Stimulated activated naive B cell treated with anti-CD40 and anti-IgM and Interleukin-4, amounts not matched to agents 10 μg/mL and 1 μg/mL and 100 μg/mL, for 72 hours (primary cell): ENCODE data around the gene CACTIN.
"Not testable (repeated sequence)": the region's sequence is repeated elsewhere in the genome, so short reads cannot be mapped to it uniquely, and the experiment has no call there.

Experiments
- ATAC-seq, 2 donors: fragments of 150-1000 bp; cut with Tn5 transposase; replicated peaks; 2 replicates each; pipeline ENCODE4 v1.10.0; 2021; ENCODE audit warnings: moderate library complexity in 1 of 2
- DNase-seq: peaks from one replicate; pipeline ENCODE4 v3.0.0; 2021
- H3K27ac Mint-ChIP-seq: one replicate; pipeline ENCODE4 v1.8.0; 2022; ENCODE audit warnings: mild to moderate bottlenecking, mixed read lengths
- H3K27me3 Mint-ChIP-seq, 2 donors: one replicate each; pipeline ENCODE4 v1.8.0; 2022; ENCODE audit warnings: mixed read lengths in 2 of 2
- H3K36me3 Mint-ChIP-seq, 2 donors: one replicate each; pipeline ENCODE4 v1.8.0; 2022; ENCODE audit warnings: mixed read lengths in 2 of 2, mild to moderate bottlenecking in 1 of 2
- H3K4me1 Mint-ChIP-seq, 2 donors: one replicate each; pipeline ENCODE4 v1.8.0; 2022; ENCODE audit warnings: mixed read lengths in 2 of 2, mild to moderate bottlenecking in 1 of 2
- H3K4me3 Mint-ChIP-seq, 2 donors: one replicate each; pipeline ENCODE4 v1.8.0; 2022; ENCODE audit warnings: mild to moderate bottlenecking in 2 of 2, mixed read lengths in 2 of 2, moderate library complexity in 1 of 2
- H3K9me3 Mint-ChIP-seq, 2 donors: one replicate each; pipeline ENCODE4 v1.8.0; 2022; ENCODE audit warnings: mixed read lengths in 2 of 2, mild to moderate bottlenecking in 1 of 2

The CACTIN gene

GRCh38 chr19:3576696-3577443 lies 49.7 kb downstream of the CACTIN start:
- peaks cover 15 to 25% of the 10 kb centered on the region in 2 donors for H3K4me1 Mint-ChIP-seq
- H3K27ac Mint-ChIP-seq: no peak overlapping the region
- DNase-seq: no peak
- H3K4me3 Mint-ChIP-seq: peak overlapping the region in 1 of 2 donors; percentile 62
- ATAC-seq: no peak
- peaks cover 0 to 2% of the 10 kb centered on the region in 2 donors for H3K9me3 Mint-ChIP-seq
- peaks cover 26 to 33% of the 10 kb centered on the region in 2 donors for H3K36me3 Mint-ChIP-seq
- H3K27me3 Mint-ChIP-seq: no peaks in the 10 kb centered on the region

- peaks cover 0 to 2% of the 10 kb centered on the region in 2 donors for H3K9me3 Mint-ChIP-seq
- peaks cover 26 to 33% of the 10 kb centered on the region in 2 donors for H3K36me3 Mint-ChIP-seq
- DNase-seq (no peak), ATAC-seq (no peak)
- H3K4me3 Mint-ChIP-seq: peak overlapping the region in 1 of 2 donors; percentile 62
- no peaks in the 10 kb centered on the region for H3K27me3 Mint-ChIP-seq
- H3K27ac Mint-ChIP-seq: no peak overlapping the region
- peaks cover 19 to 31% of the 10 kb centered on the region in 2 donors for H3K4me1 Mint-ChIP-seq
These were observed 50.5 kb downstream of the CACTIN start for GRCh38 chr19:3575949-3576673.

GRCh38 chr19:3575260-3575741 lies 51.3 kb downstream of the CACTIN start:
- Mint-ChIP-seq H3K36me3 (peaks cover 26 to 33% of the 10 kb centered on the region in 2 donors), H3K27ac (no peak overlapping the region), H3K9me3 (peaks cover 0 to 2% of the 10 kb centered on the region in 2 donors), H3K4me3 (no peak overlapping the region), H3K27me3 (no peaks in the 10 kb centered on the region), H3K4me1 (peaks cover 19 to 31% of the 10 kb centered on the region in 2 donors)
- ATAC-seq (no peak), DNase-seq (no peak)

DNA sequence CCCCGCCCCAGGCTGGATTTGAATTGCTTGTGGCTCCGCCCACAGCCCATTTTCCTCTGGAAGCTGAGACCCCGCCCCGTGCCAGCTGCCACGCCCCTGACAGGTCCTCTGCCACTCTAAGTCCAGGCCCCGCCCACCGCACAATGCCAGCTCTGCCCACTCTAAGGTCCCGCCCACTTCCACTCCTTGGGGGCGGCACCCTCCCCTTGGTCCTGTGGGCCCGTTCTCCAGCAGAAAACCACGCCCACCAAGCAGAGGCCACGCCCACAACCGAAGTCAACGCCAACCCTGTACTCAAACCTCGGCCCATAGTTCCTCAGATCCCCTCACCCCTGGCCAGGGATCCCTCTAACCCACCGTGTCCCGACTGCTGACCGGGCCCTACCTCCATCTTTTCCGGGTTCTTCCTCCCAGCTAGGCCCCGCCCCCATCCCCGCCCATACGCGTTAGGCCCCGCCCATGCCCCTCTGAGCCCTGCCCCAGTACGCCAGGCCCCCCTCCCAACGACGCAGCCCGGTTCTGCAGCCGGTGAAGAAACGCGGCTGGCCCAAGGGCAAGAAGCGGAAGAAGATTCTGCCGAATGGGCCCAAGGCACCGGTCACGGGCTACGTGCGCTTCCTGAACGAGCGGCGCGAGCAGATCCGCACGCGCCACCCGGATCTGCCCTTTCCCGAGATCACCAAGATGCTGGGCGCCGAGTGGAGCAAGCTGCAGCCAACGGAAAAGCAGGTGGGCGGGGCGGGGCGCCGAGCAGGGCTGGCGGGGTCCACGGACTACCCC lies 52.5 kb downstream of the CACTIN start:
- peak overlapping the region; percentile 76 for H3K27ac Mint-ChIP-seq
- H3K36me3 Mint-ChIP-seq: peaks cover 26 to 33% of the 10 kb centered on the region in 2 donors

DNA sequence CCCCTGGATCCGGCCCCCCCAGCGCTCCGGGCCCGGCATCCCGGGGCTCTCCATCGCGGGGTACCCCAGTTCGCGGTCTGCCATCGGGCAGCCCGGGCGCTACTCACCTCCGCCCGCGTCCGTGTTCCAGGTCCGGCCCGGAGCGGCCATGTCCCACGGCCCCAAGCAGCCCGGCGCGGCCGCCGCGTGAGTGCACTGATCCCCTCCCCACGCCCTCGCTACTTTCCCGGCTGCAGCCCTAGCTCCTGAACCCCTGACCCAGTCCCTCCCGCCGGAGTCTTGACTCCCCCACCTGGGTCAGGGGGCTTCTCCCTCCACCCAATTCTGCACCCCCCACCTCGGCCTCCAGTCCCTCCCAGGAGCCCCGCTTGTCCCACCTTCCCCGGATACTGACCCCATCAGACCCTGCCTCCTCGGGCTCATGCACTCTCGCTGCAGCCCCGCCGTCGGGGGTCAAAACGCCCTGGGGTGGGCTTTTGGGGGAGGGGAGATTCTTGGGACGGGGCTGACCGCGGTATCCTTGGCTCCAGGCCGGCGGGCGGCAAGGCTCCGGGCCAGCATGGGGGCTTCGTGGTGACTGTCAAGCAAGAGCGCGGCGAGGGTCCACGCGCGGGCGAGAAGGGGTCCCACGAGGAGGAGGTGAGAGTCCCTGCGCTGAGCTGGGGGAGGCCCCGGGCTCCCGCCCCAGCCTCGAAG lies 53.3 kb downstream of the CACTIN start:
- peaks cover 0 to 2% of the 10 kb centered on the region in 2 donors for H3K9me3 Mint-ChIP-seq
- H3K27me3 Mint-ChIP-seq: no peaks in the 10 kb centered on the region
- H3K4me1 Mint-ChIP-seq: peaks cover 21 to 31% of the 10 kb centered on the region in 2 donors
- H3K36me3 Mint-ChIP-seq: peaks cover 21 to 27% of the 10 kb centered on the region in 2 donors
- peak overlapping the region; percentile 83 to 85 for H3K4me3 Mint-ChIP-seq
- DNase-seq (no peak), ATAC-seq (peak; percentile 21 to 38)
- H3K27ac Mint-ChIP-seq: peak overlapping the region; percentile 76

More for the DNA sequence above, 52.5 kb downstream of the CACTIN start:
- H3K27me3 Mint-ChIP-seq: no peaks in the 10 kb centered on the region
- peak overlapping the region; percentile 83 to 85 for H3K4me3 Mint-ChIP-seq
- H3K9me3 Mint-ChIP-seq: peaks cover 0 to 2% of the 10 kb centered on the region in 2 donors
- peaks cover 19 to 31% of the 10 kb centered on the region in 2 donors for H3K4me1 Mint-ChIP-seq
- ATAC-seq: peak; percentile 28 to 49
- DNase-seq: peak; percentile 87

DNA sequence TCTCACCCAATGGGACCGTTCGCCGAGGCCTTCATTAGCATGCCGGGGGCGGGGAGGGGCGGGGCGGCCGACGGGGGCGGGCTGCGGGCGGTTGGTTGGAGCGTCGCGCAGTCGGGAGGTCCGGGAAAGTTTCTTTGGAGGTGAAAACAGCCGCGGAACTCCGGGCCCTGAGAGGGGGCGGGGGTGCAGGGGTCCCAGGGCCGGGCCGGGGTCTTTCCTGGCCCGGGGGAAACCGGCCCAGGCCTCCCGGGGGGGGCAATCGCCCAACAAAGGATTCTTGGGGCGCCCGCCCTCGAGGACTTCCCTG lies 53.8 kb downstream of the CACTIN start, which contains the start of gene HMG20B:
HMG20B (plus strand) TSS at position 90 of the 307 bp plus-strand sequence. CDS start 366 bp downstream, outside the sequence.
- peaks cover 21 to 31% of the 10 kb centered on the region in 2 donors for H3K4me1 Mint-ChIP-seq
- H3K36me3 Mint-ChIP-seq: peaks cover 21 to 27% of the 10 kb centered on the region in 2 donors
- no peaks in the 10 kb centered on the region for H3K27me3 Mint-ChIP-seq
- peak in 1 of 2 donors; percentile 0 for ATAC-seq
- peaks cover 0 to 2% of the 10 kb centered on the region in 2 donors for H3K9me3 Mint-ChIP-seq
- H3K4me3 Mint-ChIP-seq: peak within 1 kb of the TSS; percentile 83 to 85
- peak within 1 kb of the TSS; percentile 81 for H3K27ac Mint-ChIP-seq
- DNase-seq: peak; percentile 27

- Mint-ChIP-seq H3K9me3 (peaks cover 0 to 2% of the 10 kb centered on the region in 2 donors), H3K4me3 (peak overlapping the region; percentile 80 to 85), H3K27me3 (no peaks in the 10 kb centered on the region), H3K27ac (peak overlapping the region; percentile 81), H3K36me3 (peaks cover 21 to 27% of the 10 kb centered on the region in 2 donors), H3K4me1 (peaks cover 21 to 31% of the 10 kb centered on the region in 2 donors)
- peak; percentile 99 for DNase-seq
- ATAC-seq: peak; percentile 93 to 96
These were observed 54.3 kb downstream of the CACTIN start for GRCh38 chr19:3572132-3572854.

DNA sequence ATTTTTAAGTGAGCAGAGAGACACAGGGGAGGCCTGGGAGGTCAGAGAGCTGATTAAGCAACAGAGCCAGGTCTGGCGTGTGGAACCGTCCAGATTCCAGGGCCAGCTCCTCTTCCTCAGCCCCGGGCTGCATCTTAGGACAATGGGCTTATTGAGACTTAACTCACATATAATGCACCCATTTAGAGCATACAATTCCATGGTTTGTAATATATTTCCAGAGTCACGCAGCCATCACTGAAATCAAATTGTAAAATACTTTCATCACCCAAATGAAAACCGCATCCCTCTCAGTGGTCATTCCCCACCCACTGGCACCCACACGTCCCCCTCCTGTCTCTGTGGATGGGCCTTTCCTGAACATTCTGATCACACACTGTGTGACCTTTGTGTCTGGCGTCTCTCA lies 56.0 kb downstream of the CACTIN start:
- Mint-ChIP-seq H3K4me1 (peaks cover 21 to 26% of the 10 kb centered on the region in 2 donors), H3K27ac (no peak overlapping the region), H3K27me3 (no peaks in the 10 kb centered on the region), H3K4me3 (no peak overlapping the region), H3K36me3 (peaks cover 16% of the 10 kb centered on the region in 2 donors), H3K9me3 (peaks cover 0 to 2% of the 10 kb centered on the region in 2 donors)
- ATAC-seq (no peak), DNase-seq (no peak)

DNA sequence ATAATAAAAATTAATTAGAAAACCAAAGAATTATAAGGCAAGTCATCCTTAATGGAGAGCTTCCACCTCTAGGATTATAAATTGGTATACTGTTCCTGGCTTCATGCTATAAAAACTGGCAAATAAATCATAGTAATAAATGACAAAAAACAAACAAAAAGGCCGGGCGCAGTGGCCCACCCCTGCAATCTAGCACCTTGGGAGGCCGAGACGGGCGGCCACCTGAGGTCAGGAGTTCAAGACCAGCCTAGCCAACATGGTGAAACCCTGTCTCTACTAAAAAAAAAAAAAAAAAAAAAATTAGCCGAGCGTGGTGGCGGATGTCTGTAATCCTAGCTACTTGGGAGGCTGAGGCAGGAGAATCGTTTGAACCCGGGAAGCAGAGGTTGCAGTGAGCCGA lies 56.5 kb downstream of the CACTIN start:
- not testable (repeated sequence) for H3K27me3 Mint-ChIP-seq, ATAC-seq, H3K27ac Mint-ChIP-seq, H3K4me3 Mint-ChIP-seq, DNase-seq, H3K9me3 Mint-ChIP-seq
- peaks cover 17 to 23% of the 10 kb centered on the region in 2 donors for H3K4me1 Mint-ChIP-seq
- peaks cover 11% of the 10 kb centered on the region in 2 donors for H3K36me3 Mint-ChIP-seq

DNA sequence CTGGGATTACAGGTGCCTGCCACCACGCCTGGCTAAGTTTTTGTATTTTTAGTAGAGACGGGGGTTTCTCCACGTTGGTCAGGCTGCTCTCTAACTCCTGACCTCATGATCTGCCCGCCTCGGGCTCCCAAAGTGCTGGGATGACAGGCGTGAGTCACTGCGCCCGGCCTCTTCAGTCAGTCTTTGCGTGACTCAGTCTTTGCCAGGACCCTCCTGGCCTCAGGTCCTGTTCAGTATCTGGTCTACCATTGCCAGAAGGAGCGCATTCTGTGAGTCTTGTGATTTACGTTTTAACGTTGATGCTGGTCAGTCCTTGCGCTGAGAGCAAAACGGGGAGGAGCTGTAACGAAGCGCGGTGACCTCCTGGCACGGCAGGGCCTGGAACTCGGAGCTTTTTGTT lies 61.5 kb downstream of the CACTIN start:
- Mint-ChIP-seq H3K9me3 (no peaks in the 10 kb centered on the region), H3K4me3 (no peak overlapping the region), H3K27me3 (no peaks in the 10 kb centered on the region), H3K36me3 (no peaks in the 10 kb centered on the region), H3K4me1 (peaks cover 4 to 8% of the 10 kb centered on the region in 2 donors), H3K27ac (no peak overlapping the region)
- ATAC-seq: no peak
- no peak for DNase-seq

- Mint-ChIP-seq H3K36me3 (no peaks in the 10 kb centered on the region), H3K27me3 (no peaks in the 10 kb centered on the region), H3K4me1 (peaks cover 7 to 8% of the 10 kb centered on the region in 2 donors), H3K27ac (no peak overlapping the region), H3K4me3 (no peak overlapping the region), H3K9me3 (no peaks in the 10 kb centered on the region)
- ATAC-seq (no peak), DNase-seq (no peak)
These were observed 62.7 kb downstream of the CACTIN start for GRCh38 chr19:3563709-3564524.
